HS-27A (cell line): ENCODE data around the gene HRAS.
"Not testable (repeated sequence)": the region's sequence is repeated elsewhere in the genome, so short reads cannot be mapped to it uniquely, and the experiment has no call there.

Source experiments
- DNase-seq: peaks from one replicate; pipeline ENCODE4 v3.0.0-alpha.2; 2012; ENCODE audit warnings: low read depth, missing footprints

The HRAS gene

DNA sequence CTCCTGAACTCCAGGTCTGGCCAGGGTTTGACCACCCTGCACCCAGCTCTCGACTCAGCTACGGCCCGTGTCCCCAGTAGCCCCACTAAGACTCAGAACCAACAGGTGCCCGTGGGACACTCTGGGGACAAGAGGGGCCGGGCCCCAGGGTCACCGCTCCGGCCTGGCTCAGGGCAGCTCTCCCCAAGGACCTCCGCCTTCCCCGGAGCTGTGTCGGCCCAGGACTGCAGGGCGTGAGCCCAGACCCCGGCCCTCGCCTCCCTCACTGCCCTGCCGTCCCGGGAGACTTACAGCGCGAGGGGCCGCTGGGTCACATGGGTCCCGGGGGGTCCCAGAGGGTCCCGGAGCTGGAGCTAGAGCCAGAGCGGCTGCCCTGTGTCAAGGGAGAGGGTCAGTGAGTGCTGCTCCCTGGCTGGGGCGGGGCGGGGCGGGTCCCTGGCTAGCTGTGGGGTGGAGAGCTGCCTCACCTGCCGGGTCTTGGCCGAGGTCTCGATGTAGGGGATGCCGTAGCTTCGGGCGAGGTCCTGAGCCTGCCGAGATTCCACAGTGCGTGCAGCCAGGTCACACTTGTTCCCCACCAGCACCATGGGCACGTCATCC is 2.3 kb downstream of the HRAS start:
- DNase-seq, result no peak

DNA sequence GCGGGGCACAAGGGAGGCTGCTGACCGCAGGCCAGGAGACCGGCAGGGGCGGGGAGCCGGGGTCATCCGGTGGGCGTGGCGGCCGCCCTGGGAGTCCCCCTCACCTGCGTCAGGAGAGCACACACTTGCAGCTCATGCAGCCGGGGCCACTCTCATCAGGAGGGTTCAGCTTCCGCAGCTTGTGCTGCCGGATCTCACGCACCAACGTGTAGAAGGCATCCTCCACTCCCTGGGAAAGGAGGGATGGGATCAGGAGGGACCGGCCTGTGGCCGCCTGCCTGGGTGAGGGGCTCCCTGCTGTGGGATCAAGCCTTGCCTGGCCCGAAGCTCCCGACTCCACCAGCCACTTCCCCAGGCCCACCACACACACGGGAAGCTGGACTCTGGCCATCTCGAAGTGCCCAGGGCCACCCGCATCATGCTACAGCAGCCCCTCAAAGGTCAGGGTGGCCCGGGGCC is 2.8 kb downstream of the HRAS start:
- no peak for DNase-seq

DNA sequence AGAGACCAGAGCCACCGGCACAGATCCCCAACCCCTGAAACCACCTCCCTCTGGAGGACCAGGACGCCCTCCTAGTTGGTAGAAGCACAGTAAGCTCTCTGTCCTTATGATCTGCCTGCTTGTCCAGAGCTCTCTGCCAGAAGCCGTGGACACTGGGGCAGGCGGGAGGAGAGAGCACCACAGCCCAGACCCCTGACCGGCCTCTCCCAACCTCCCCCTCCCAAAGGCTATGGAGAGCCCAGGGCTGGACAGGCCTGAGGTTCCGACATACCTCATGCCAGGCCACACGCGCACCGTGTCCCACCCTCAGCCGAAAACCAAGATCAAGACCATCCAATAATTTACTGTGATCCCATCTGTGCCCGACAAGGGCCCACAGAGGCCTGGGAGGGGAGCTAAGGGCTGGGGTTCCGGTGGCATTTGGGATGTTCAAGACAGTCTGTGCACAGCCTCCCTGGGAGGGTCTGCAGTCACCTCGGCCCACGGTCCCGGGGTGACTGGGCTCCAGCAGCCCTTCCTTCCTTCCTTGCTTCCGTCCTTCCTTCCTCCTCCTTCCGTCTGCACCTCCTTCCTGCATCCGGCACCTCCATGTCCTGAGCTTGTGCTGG is 3.4 kb downstream of the HRAS start:
- no peak for DNase-seq

- no peak for DNase-seq
These were observed 4.2 kb downstream of the HRAS start for GRCh38 chr11:530960-531831.

DNA sequence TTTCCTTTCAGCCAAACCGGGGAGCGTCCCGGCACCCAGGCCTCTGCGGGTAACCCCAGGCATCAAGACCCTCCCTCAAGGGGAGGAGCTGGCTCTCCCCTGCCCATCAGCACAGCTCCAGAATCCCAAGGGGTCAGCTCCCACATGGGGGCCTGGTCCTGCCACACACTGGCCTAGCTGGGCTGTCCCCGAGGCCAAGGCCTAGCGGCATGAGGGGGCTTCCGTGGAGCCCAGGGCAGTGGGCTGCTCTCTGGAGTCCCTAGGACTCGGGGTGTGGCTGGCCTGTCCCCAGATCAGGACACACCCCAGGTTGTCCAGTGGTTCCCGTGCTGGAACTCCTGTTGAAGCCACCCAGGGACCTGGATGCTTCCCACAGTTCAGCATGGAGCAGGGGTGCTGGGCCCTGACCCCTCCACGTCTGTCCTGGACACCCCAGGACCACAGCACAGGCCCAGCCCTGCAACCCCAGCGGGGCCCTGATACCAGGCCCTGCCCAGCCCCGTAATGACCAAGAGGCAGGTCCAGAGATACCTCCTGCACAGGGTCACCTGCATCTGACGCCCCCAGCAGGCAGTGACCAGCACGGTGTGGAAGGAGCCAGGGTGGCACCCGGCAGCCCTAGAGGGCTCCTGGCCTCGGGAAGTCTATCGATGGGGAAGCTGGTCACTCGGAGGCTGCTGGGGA is 5.5 kb downstream of the HRAS start:
- DNase-seq, result no peak

DNA sequence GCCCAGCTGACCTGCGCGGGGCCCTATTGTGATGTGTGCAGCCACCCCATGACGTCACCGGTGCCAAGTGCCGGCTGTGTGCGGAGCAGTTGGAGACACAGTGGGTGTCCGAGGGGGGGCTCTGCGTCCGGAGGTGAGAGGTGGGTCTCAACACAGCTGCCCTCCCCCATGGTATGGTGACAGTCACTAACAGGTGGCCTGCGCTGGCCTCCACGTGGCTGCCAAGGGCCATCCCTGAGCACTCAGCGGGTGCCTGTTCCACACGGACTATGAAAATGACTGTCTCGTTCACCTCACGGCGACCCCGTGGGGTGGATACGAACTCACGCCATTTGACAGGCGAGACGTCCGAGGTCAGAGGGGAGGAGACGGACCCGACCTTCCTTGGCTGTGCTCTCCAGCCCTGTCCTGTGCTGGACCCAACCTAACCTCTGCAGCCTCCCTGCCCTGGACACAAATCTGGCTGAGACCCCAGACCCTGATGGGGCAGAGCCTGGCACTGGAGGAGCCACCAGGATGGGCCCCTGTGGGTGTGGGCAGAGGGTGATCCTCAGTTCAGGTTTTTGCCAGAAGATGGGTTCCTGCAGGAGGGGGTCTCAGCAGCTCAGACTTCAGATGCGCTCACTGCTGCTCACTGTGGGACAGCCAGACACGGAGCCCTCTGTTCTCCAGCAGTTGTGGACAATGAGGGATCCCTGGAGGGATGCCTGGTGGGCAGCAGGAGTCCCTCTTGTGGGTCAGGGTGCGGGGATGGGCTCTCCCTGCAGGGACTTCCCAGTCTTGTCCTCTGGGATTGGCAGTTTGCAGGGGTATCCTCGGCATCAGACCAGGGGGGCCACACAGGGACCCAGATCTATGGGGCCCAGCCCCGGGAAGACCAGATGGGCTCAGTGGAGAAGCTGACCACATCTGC is 6.3 kb downstream of the HRAS start:
- no peak for DNase-seq

DNA sequence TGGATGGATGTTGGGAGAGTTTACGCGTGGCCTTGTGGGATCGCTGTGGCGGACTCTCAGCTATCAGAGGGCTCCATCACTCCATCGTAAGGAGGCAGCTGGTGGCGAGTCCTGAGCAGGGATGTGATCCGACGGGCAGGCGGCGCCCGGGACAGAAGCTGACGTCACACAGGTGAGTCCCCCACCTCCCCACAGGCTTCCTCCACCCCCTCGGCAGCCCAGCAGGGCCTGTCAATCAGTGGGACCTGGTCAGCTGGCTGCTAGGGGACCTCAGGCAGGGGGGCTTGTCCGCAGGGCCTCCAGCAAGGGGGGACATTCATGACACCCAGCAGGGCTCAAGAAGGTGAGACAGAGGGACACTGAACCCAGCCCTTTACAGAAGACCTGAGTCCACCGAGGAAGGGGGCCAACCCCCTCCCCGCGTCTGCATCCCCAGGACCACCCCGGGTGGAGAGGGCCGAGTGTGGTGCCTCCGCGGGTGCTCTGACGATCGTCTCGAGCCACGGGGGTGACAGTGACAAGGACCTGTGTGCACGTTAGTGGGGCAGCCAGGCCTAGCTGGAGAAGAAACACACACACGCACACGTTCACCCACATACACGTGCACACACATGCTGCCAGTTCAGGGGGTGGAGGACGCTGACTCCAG is 7.1 kb downstream of the HRAS start:
- DNase-seq, result no peak

DNA sequence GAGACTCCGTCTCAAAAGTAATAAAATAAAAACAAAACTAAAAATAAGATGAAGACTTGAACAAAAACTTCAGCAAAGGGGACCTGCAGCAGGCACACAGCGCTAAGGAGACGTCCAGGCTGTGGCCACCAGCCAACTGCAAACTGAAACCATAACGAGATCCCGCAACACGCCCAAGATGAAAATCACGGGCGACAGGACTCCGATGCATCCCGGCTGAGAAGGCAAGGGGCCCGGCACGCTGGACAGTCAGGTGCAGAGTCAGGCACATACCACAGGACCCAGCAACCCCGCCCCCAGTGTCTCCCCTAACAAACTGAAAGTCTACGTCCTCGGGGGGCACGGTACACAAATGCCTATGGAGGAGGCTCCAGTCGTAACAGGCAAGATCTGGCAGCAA is 9.2 kb downstream of the HRAS start:
- DNase-seq, result no peak

- DNase-seq, result no peak
These were observed 14.1 kb downstream of the HRAS start for GRCh38 chr11:521177-521688.

DNA sequence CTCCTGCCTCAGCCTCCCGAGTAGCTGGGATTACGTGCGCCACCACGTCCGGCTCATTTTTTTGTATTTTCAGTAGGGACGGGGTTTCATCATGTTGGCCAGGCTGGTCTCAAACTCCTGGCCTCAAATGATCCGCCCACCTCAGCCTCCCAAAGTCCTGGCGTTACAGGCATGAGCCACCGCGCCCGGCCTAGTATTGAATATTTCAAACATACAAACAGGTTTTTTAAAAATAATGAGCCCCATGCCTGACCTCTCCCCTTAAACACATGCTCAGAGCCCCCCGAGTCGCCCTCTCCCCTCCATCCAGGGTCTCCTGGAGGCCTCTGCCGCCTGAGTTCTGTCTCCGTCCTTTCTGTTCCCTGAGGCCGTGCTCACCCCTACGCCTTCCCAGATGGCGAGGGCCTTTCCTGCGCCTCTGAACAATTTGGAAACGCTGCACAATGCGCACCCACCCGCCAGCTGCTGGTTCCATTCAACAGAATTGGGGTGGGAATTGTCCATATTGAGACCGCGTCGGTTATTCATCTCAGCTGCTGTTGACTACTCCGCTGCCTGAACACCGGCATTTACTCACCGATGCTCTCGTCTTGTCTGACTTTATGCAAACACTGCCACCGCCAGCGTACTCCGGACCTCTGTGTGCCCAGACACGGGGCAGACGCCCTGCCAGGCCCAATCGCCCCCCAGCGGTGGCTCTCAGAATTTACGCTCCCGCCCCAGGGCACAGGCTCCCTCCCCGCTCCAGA is 14.8 kb downstream of the HRAS start:
- no peak for DNase-seq

- peak; percentile 53 for DNase-seq
These were observed 16.7 kb downstream of the HRAS start for GRCh38 chr11:518463-519202.

GRCh38 chr11:516918-517685 is 18.3 kb downstream of the HRAS start:
- not testable (repeated sequence) for DNase-seq

DNA sequence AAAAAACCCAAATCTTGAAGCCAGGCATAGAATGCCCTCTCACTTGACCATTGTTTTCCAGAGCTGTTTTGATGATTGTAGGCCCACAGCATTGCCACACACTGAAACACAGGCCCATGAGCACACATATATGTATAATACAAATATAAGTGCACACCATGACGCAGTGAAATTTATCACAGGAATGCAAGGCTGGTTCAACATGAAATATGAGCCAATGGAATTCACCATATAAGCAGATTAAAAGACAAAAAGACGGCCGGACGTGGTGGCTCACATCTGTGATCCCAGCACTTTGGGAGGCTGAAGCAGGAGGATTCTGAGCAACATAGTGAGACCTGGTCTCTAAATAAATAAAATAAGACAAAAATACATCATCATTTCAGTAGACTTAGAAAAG is 19.0 kb downstream of the HRAS start:
- no peak for DNase-seq

DNA sequence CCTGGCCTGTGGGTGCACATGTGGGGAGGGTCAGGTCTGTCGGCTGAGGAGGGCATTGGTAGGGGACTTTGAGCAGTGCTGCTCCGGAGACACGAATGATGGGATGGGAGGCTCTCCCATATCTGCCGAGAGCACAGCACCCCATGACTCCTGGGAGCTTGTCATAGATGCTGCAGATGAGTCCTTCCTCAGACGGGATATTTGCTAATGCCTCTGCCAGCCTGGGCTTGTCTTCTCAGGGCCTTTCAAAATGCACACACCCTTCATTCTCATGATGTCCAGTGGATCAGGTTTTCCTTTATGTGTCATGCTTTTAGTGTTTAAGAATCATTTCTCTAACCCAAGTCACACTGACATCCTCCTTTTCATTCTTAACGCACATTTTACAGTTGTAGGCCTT is 20.2 kb downstream of the HRAS start:
- no peak for DNase-seq

GRCh38 chr11:514606-515005 is 20.8 kb downstream of the HRAS start:
- no peak for DNase-seq

DNA sequence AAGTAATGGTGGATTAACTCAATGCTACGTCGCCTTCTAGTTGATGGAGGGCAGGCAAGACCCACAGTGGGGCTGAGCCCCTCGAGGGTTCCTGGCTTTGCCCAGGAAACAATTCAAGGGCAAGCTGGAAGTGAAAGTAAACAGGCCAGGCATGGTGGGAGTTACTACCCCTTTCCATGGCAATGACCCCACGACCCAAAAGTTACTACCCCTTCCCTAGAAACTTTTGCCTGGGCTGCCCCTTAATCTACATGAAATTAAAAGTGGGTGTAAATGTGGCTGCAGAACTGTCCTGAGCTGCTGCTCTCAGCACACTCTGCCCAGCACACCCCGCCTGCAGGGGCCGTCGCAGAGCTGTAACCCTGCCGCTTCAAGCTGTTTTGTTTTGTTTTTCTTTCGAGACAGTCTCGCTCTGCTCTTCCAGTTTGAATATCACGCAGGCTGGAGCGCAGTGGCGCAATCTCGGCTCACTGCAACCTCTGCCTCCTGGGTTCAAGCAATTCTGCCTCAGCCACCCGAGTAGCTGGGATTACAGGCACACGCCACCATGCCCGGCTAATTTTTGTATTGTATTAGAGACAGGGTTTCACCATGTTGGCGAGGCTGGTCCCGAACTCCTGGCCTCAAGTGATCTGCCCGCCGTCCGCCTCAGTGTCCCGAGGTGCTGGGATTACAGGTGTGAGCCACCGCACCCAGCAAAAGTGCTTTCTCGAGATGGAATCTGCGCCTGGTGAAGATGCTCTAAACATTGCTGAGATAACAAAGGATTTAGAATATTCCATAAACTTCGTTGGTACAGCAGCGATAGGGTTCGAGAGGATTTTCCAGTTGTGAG is 22.4 kb downstream of the HRAS start:
- no peak for DNase-seq

- DNase-seq, result no peak
These were observed 26.4 kb downstream of the HRAS start for GRCh38 chr11:508956-509355.
